Measurements from ENCODE around the gene DDIT4. TPM values are rescaled to one million over a fixed set of nuclear protein-coding genes. Genes with fewer than 3 reads are reported as not detected.

Gene DDIT4
- total RNA-seq, 1 donor, result 52.4 TPM

DNA sequence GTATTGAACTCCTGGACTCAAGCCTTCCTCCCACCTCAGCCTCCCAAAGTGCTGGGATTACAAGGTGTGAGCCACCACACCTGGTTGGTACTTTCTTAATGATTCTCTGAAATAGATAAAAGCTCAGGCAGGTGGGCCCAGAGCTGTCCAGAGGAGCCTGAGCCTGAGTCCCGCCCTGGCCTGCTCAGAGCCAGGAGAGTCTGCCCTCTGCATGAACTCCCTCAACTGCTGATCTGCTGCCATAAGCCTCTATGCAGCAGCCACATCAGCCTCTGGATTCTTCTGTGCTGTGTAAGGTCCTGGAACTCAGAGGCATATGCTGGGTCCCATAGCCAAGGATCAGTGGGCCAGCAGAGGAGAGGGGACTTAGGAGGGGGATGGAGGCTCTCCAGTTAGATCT, 23.1 kb upstream of the DDIT4 start:
- peak; percentile 89 for DNase-seq (ENCODE audit: low read depth)
- no peak for TF ChIP-seq CTCF (IDR thresholded peaks at IDR 0.05; ENCODE audit: insufficient read depth, low read length)
- H3K4me3 ChIP-seq (ENCODE audit: low read depth, low read length), result no peak overlapping the region

- no peak for DNase-seq (ENCODE audit: low read depth)
- no peak for TF ChIP-seq CTCF (IDR thresholded peaks at IDR 0.05; ENCODE audit: insufficient read depth, low read length)
- H3K4me3 ChIP-seq (ENCODE audit: low read depth, low read length), result no peak overlapping the region
Measured at GRCh38 chr10:72251635-72252034, 22.1 kb upstream of the DDIT4 start.

GRCh38 chr10:72252972-72253371, 20.8 kb upstream of the DDIT4 start:
- TF ChIP-seq CTCF (IDR thresholded peaks at IDR 0.05; ENCODE audit: insufficient read depth, low read length), result no peak
- no peak overlapping the region for H3K4me3 ChIP-seq (ENCODE audit: low read depth, low read length)
- DNase-seq (ENCODE audit: low read depth), result peak; percentile 9

- H3K4me3 ChIP-seq (ENCODE audit: low read depth, low read length), result no peak overlapping the region
- TF ChIP-seq CTCF (IDR thresholded peaks at IDR 0.05; ENCODE audit: insufficient read depth, low read length), result no peak
- DNase-seq (ENCODE audit: low read depth), result no peak
Measured at GRCh38 chr10:72253578-72253977, 20.1 kb upstream of the DDIT4 start.

GRCh38 chr10:72254813-72255568, 18.7 kb upstream of the DDIT4 start:
- peak overlapping the region; percentile 31 for H3K4me3 ChIP-seq (ENCODE audit: low read depth, low read length)
- TF ChIP-seq CTCF (IDR thresholded peaks at IDR 0.05; ENCODE audit: insufficient read depth, low read length), result no peak
- DNase-seq (ENCODE audit: low read depth), result peak; percentile 78

DNA sequence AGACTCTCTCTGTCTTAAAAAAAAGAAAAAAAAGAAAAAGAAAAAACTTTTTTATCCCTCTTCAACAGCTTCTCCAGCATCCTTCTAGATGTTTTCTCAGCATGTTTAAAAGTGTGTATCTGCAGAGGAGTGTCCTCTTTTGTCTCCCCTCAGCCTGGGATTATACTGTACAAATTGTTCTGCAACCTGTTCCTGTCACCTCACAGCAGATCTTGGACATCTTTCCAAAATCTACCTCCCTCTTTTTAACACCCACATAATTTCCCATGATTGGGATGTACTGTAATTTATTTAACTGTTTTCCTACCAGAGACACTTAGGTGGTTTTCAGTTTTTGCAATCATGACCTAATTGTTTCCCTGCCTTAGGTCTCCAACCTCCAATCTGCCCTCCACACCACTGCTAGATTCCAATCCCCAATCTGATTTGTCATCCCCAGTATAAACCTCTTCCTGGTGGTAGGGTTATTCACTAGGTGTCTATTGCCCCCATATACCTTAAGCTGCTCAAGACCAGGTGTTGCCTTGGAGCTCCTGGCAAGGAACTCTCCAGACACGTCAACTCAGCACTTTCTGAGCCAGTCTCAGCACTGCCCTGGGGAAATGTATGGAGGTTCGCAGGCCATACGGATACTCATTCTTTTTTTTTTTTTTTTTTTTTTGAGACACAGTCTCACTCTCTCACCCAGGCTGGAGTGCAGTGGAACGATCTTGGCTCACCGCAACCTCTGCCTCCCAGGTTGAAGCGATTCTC, 17.6 kb upstream of the DDIT4 start:
- TF ChIP-seq CTCF (IDR thresholded peaks at IDR 0.05; ENCODE audit: insufficient read depth, low read length), result no peak
- H3K4me3 ChIP-seq (ENCODE audit: low read depth, low read length), result no peak overlapping the region
- no peak for DNase-seq (ENCODE audit: low read depth)

Data from fibroblast of the aortic adventitia (primary cell).